Head of caudate nucleus (tissue), 42 donors: Measurements from ENCODE around the gene CACNA1S.

Experiments
- DNase-seq, 42 donors: peaks; one replicate each; pipeline versions ENCODE4 v3.0.0 to v3.0.0-alpha.2; 2020 to 2021; ENCODE audit warnings: mixed read lengths in 7 of 42
- intact Hi-C: fragments of 100-400 bp; cut with DNase I; formaldehyde crosslinking; loops from one replicate; pipeline ENCODE4 v1.15.0; 2022

Gene CACNA1S

DNA sequence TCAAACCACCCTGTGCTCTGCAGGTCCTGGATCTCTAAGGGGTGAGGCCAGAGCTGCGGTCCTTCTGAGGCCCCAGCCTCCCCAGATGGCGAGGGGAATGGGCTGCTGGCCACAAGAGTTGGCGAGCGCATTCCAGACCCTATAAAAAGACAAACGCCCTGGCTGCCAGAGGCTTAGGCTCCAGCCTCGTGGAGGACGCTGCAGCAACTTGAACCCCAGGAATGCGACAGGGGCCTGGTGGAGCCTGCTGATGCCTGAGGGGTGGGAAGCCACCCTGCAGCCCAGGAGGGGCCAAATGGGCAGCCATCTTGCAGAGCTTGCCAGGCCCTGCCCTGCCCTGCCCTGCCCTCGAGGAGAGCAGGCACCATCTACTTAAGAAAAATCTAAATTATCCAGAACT lies 8.6 kb downstream of the CACNA1S start:
- no peak for DNase-seq
- intact Hi-C loops: no loop called here

GRCh38 chr1:201100169-201100930 lies 11.9 kb downstream of the CACNA1S start:
- no peak for DNase-seq
- intact Hi-C loops: no loop called here

- intact Hi-C loops: no loop called here
- no peak for DNase-seq
Observed at GRCh38 chr1:201098992-201099677, 13.1 kb downstream of the CACNA1S start.

GRCh38 chr1:201096977-201097856 lies 15.0 kb downstream of the CACNA1S start:
- DNase-seq: no peak
- intact Hi-C loops: no loop called here

DNA sequence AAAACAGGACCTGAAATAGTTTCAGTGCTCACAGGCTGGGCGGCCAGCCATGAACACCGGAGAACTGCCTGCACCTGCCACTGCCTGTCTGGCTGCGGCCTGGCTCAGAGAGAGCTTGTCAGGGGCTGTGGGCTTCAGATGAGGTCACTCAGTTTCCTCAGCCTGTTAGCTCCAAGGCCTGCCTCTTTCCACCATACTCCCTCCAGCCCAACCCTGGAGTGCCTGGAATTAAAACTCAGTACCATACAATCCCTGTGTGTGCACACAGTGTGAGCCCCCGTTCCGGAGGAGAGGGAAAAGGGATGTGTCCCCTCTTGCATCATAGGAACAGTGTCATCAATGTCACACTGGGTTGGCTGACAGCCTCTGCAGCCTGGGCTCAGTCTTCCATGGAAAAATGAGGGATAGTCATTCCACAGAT lies 16.2 kb downstream of the CACNA1S start:
- intact Hi-C loops: no loop called here
- DNase-seq: peak in 6 of 42 donors; percentile 7 to 41 (median 21)

GRCh38 chr1:201095581-201095980 lies 16.6 kb downstream of the CACNA1S start:
- peak in 29 of 42 donors; percentile 17 to 69 (median 39) for DNase-seq
- intact Hi-C loops: no loop called here

DNA sequence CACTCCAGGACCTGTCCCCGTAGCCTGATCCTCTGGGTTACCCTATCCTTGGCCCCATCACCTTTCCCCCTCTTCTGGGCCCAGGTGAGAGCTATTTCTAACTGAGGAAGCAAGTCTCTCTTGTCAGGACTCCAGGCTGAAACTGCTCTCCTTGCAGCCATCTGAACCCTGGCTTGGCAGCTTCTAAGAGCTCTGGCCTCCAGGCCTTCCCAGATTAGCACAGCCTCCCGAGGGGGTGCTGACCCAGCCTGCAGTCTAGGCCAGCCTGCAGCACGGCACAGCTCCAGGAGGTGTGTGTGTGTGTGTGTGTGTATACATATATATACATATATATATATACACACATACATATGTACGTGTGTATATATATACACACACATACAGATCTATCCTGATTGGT lies 17.4 kb downstream of the CACNA1S start:
- intact Hi-C loops: no loop called here
- DNase-seq: peak in 2 of 42 donors; percentile 8 to 10

- intact Hi-C loops: no loop called here
- DNase-seq: no peak
Observed at GRCh38 chr1:201093962-201094361, 18.3 kb downstream of the CACNA1S start.

DNA sequence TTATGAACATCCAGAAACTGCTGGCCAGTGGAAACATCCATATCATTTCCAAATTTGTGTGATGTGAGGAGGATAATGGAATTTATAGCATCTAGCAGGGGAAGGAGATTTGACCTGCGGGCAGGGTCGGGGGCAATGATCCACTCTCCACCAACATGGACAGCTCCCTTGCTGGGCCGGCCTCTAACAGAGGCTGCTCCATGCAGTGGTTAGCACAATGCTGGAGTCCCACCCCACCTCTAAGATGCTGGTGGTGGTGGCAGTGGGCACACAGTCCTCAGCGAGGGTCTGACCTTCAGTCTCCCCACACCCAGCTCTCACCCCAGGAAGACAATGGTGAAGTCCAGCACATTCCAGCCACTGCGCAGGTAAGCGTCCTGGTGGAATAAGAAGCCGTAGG lies 18.7 kb downstream of the CACNA1S start:
- intact Hi-C loops: no loop called here
- DNase-seq: no peak

- intact Hi-C loops: no loop called here
- no peak for DNase-seq
Observed at GRCh38 chr1:201092738-201093137, 19.5 kb downstream of the CACNA1S start.

DNA sequence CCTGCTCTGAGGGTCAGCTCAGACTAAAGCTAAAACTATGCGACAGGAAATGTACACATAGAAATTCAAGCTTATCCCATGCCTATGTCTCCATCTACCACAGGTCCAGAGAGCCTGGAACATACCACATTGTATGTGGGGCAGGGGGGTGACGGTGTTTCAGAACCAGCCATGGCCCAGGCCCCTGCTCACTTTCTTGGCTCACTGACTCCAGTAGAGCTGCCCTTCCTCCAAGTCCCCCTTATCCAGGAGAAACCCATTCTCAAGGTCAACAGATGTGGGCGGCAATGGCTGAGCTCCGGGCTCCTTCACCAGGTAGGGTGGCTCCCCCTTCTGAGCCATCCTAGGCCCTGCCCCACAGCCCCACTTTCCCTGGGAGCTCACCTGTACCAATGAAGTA lies 21.0 kb downstream of the CACNA1S start:
- intact Hi-C loops: no loop called here
- DNase-seq: no peak

GRCh38 chr1:201090541-201090940 lies 21.7 kb downstream of the CACNA1S start:
- intact Hi-C loops: no loop called here
- no peak for DNase-seq

- no peak for DNase-seq
- intact Hi-C loops: no loop called here
Observed at GRCh38 chr1:201089596-201089995, 22.6 kb downstream of the CACNA1S start.

- DNase-seq: no peak
- intact Hi-C loops: no loop called here
Observed at GRCh38 chr1:201088901-201089525, 23.2 kb downstream of the CACNA1S start.

DNA sequence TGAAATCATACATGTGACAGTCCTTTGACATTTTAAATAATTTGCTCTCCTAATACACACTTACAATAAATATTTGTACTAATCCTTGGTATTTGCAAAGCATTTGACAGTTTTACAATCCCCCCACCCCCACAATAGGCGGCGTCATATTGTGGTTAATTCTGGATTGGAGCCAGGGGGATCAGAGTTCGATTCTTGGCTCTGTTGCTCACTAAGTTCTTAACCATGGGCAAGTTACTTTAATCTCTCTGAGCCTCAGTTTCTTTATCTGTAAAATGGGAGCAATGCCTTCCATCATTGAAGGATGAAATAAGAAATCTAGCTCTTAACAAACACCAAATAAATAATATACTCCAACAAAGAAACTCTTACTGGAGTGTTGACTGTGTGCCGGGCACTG lies 23.8 kb downstream of the CACNA1S start:
- no peak for DNase-seq
- intact Hi-C loops: no loop called here

DNA sequence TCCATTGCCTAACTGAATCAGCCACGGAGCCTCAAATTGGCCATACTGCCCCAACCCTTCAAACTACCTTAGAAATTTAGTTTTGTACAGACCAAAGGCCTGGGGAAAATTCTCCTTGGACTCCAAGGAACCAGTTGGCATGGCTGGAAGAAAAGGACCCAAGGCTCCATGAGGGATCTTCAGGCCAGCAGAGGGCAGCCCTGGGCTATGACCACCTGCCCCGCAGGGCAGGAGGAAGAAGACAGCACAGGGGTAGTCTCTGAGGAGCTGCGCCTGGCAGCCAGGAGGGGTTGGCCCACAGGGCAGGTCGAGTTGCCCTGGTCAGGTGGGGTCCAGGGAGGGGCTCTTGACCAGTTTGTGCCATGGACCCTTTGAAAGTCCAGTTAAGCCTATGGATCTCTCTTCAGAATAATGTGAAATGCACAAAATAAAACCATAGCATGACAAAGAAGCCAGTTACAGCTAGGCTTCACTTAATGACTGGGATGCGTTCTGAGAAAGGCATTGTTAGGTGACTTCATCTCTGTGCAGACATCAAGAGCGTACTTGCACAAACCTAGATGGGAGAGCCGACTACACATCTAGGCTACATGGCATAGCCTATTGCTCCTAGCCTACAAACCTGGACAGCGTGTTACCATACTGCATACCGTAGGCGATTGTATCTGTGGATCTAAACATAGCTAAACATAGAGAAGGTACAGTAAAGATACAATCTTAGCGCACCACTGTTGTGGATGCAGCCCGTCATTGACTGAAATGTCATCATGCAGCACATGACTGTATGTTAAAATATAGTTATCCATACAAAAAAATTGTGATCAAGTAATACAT lies 26.1 kb downstream of the CACNA1S start:
- DNase-seq: peak in 41 of 42 donors; percentile 26 to 85 (median 61)
- intact Hi-C loops: no loop called here

DNA sequence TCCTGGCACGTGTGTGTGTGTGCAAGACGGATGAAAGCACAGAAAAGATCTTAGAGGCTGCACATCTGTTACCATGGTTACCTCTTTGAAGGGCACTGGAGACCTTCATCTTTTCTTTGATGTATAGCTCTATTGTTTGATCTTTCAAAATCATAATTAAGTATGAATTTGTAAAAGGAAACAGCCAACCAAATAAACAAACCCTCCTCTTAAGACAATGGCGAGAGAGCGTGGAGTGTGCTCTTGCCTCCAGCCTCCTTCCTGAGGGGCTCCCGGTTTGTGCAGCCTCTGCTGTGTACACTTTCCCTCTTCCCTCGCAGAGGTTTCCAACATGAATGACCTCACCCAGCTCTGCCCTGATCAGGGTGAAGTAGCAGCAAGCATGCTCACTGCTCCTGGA lies 27.9 kb downstream of the CACNA1S start:
- intact Hi-C loops: no loop called here

GRCh38 chr1:201083741-201084140 lies 28.5 kb downstream of the CACNA1S start:
- DNase-seq: no peak
- intact Hi-C loops: no loop called here

More for the DNA sequence above, 27.9 kb downstream of the CACNA1S start:
- no peak for DNase-seq
